BLaER1 (cell line): ENCODE data around the gene PPCDC.

ENCODE experiments used
- H3K27ac ChIP-seq: shearing (Covaris generic); formaldehyde crosslinking; 2 replicates; pipeline ENCODE4 v1.8.1; 2022
- H3K27me3 ChIP-seq: shearing (Covaris generic); formaldehyde crosslinking; 2 replicates; pipeline ENCODE4 v1.8.1; 2022
- H3K36me3 ChIP-seq: shearing (Covaris generic); formaldehyde crosslinking; 2 replicates; pipeline ENCODE4 v1.8.1; 2022
- H3K4me1 ChIP-seq: shearing (Covaris generic); formaldehyde crosslinking; 2 replicates; pipeline ENCODE4 v1.8.1; 2022
- H3K4me2 ChIP-seq: shearing (Covaris generic); formaldehyde crosslinking; 2 replicates; pipeline ENCODE4 v1.8.1; 2022
- H3K4me3 ChIP-seq: shearing (Covaris generic); formaldehyde crosslinking; 2 replicates; pipeline ENCODE4 v1.8.1; 2022
- H3K9ac ChIP-seq: shearing (Covaris generic); formaldehyde crosslinking; 2 replicates; pipeline ENCODE4 v1.8.1; 2022
- H3K9me3 ChIP-seq: shearing (Covaris generic); formaldehyde crosslinking; 2 replicates; pipeline ENCODE4 v1.8.1; 2022
- H4K20me1 ChIP-seq: shearing (Covaris generic); formaldehyde crosslinking; 2 replicates; pipeline ENCODE4 v1.8.1; 2022
- Cebpa-rat ChIP-seq: shearing (Covaris generic); IDR thresholded peaks from 2 replicates; pipeline ENCODE4 v1.8.1; 2022

PPCDC gene

DNA sequence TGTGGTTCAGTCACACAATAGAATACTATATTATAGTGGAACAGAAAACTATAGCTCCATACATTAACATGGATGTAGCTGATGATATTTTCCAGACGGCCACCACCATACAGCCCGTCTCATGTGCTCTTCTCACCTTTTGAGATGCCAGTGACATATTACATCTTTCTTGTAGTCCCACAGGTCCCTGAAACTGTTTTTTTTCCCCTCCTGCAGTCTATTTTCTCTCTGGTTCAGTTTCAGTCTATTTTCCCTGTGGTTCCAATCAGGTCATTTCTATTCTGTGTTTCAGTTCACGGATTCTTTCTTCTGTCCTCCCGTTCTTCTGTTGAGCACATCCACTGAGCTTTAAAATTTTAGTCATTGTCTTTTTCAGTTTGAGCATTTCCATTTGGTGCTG lies 72.2 kb downstream of the PPCDC start:
- H3K27ac ChIP-seq = no peak overlapping the region
- H3K9me3 ChIP-seq = no peaks in the 10 kb centered on the region; the same call in 1 of the 2 replicates
- TF ChIP-seq Cebpa-rat = no peak
- peaks cover 3% of the 10 kb centered on the region; the same call in 1 of the 2 replicates for H3K4me1 ChIP-seq
- no peak overlapping the region for H3K4me3 ChIP-seq
- H4K20me1 ChIP-seq = no peaks in the 10 kb centered on the region
- no peak overlapping the region for H3K9ac ChIP-seq
- H3K27me3 ChIP-seq = no peaks in the 10 kb centered on the region
- no peak overlapping the region for H3K4me2 ChIP-seq
- H3K36me3 ChIP-seq = no peaks in the 10 kb centered on the region

DNA sequence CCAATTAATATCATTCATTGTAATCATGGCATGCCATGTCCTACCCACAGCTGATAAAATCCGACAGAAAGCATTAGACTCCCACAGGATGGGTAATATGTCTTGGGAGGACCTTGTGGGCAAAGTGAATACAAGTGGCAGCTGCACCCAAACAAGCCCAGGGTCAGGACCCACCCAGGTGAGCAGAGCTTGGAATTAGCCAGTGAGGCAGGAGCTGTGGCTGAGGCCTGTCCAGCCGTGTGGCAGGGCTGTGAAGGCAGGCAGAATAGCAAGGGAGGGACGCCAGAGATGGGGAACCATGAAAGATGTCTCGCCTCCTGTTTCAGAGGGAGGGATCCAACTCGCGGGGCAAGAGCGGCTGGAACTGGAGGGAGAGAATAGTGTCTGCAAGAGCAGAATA lies 74.5 kb downstream of the PPCDC start:
- Histone ChIP-seq H3K4me1 (peaks cover 25% of the 10 kb centered on the region), H3K36me3 (no peaks in the 10 kb centered on the region), H3K4me3 (no peak overlapping the region), H3K9ac (no peak overlapping the region), H3K27me3 (no peaks in the 10 kb centered on the region), H3K4me2 (no peak overlapping the region), H4K20me1 (no peaks in the 10 kb centered on the region), H3K27ac (no peak overlapping the region), H3K9me3 (no peaks in the 10 kb centered on the region)
- no peak for TF ChIP-seq Cebpa-rat

GRCh38 chr15:75098404-75098803 lies 75.0 kb downstream of the PPCDC start:
- H3K4me3 ChIP-seq = no peak overlapping the region
- no peak for TF ChIP-seq Cebpa-rat
- H3K4me1 ChIP-seq = peaks cover 30% of the 10 kb centered on the region
- H3K36me3 ChIP-seq = no peaks in the 10 kb centered on the region
- no peak overlapping the region for H3K9ac ChIP-seq
- H3K27me3 ChIP-seq = no peaks in the 10 kb centered on the region
- no peaks in the 10 kb centered on the region for H4K20me1 ChIP-seq
- no peak overlapping the region for H3K27ac ChIP-seq
- H3K9me3 ChIP-seq = no peaks in the 10 kb centered on the region
- no peak overlapping the region for H3K4me2 ChIP-seq
